Urothelium cell line (cell line): ENCODE results near the gene LMTK3.

Experiments
- DNase-seq: peaks from one replicate; pipeline ENCODE4 v3.0.0; 2011; ENCODE audit warnings: low spot score, mixed read lengths
- FAIRE-seq: peaks from 2 replicates; lab custom pipeline; 2011; peaks lifted over from hg19 to GRCh38; lab: Jason Lieb, UNC

LMTK3 gene

GRCh38 chr19:48509467-48510194, 2.0 kb downstream of the LMTK3 start:
- no peak for DNase-seq
- FAIRE-seq, result no peak

DNA sequence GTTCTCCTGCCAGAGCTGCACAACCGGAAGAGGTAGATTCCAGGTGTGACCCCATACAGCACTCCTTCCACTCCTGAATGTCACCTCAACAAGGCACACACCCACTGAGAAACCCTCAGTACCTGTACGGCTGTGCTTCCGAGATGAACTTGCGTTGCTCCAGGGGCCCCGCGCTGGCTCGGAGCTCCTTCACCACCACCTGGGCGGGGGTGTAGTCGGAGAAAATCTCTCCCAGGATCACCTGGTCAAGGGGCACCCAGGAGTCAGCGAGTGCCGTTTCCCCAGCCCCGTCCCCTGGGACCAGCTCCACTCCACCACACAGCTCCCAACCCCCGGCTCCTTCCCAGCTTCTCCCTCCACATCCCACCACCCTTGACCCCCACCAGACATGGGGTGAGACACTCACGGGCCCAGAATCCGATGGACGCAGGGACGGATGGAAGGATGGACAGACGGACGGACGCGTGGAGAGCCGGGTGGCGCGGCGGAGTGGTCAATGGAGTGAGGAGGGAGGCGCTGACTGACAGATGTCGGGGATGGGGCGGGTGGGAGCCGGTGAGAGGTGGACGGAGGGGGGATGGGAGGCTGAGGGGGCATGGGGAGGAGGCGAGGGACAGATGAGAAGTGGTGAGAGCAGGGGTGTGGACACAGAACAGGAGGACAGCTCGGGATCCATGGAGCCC, 2.8 kb downstream of the LMTK3 start:
- FAIRE-seq, result no peak

DNA sequence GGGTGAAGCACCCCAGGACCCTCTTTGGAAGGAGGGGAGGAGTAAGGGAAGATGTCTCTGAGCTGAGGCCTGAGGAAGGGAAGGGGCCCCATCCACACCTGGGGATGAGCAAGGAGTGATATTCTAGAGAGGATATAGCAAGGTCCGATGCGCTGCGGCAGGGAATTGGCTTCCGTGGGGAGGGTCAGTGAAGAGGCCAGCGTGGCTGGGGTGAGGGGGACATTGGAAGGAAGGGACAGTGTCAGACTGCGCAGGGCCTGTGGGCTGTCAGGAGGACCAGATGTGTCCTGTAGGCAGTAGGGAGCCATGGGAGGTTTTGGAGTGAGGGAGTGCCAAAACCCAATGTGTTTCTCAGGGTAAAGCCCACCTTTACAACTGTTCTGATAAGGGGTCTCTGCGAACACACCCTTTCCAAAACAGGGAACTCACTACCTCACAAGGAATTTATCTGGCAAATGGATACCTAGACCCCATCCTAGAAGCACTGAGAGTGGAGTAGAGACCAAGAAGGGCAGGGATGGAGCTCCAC, 3.7 kb downstream of the LMTK3 start:
- no peak for DNase-seq
- FAIRE-seq, result no peak

More for the DNA sequence above, 2.8 kb downstream of the LMTK3 start:
- no peak for DNase-seq

DNA sequence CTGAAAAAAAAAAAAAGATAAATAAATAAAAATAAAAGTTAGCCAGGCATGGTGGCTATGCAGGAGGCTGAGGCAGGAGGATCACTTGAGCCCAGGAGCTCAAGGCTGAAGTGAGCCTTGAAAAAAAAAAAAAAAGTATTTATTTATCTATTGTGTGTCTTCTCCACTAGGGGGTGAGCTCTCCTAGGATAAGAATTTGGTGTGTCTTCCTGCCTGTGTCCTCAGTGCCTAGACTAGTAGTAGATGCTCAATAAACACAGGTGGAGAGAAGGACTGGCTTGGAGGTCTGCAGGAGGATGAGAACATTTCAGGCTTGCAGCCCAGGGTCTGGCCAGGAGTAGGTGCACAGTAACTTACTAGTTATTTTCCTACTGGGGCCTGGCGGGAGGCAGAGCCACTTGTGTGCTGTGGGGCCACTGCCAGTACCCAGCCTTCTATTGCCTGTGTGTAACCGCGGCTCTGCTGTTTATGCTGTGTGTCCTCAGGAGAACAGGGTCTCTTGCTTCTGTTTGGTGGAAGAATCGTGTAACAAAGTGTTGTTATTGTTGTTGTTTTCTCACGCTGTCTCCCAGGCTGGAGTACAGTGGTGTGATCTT, 5.4 kb downstream of the LMTK3 start:
- FAIRE-seq (no peak), DNase-seq (peak; percentile 57)

GRCh38 chr19:48502350-48503018, 9.2 kb downstream of the LMTK3 start:
- DNase-seq (no peak), FAIRE-seq (no peak)

DNA sequence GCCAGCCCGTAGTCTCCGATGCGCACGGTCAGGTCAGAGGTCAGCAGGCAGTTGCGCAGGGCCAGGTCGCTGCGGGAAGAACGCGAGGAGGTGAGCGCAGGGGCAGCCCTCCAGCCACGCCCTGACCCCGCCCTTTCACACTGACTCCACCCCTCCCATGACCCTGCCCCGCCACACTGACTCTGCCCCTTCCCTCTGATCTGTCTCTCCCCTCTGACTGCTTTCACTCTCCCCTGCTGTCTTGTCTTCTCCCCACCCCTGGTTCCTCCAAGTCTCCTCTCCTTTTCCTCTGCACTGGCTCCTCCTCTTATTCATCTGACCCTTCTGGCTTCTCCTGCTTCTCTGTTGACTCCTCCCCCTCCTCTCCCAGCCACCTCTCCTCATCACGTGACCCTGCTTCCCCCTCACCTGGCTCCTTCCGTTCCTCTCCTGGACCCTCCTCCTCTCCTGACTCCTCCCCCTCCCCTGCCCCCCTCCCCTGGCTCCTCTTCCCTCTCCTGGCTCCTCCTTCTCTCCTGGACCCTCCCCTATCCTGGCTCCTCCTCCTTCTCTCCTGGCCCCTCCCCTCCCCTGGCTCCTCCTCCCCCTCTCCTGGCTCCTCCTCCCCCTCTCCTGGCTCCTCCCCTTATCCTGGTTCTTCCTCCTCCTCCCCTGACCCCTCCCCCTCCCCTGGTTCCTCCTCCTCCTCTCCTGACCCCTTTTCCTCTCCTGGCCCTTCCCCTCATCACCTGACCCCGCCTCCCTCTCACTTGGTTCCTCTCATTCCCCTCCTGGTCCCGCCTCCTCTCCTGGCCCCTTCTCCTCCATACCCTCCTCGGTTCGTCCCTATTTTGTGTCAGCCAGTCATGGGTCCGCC, 9.9 kb downstream of the LMTK3 start:
- FAIRE-seq, result no peak

GRCh38 chr19:48500830-48501493, 10.7 kb downstream of the LMTK3 start:
- no peak for DNase-seq
- no peak for FAIRE-seq

More for the DNA sequence above, 9.9 kb downstream of the LMTK3 start:
- DNase-seq, result peak; percentile 25

DNA sequence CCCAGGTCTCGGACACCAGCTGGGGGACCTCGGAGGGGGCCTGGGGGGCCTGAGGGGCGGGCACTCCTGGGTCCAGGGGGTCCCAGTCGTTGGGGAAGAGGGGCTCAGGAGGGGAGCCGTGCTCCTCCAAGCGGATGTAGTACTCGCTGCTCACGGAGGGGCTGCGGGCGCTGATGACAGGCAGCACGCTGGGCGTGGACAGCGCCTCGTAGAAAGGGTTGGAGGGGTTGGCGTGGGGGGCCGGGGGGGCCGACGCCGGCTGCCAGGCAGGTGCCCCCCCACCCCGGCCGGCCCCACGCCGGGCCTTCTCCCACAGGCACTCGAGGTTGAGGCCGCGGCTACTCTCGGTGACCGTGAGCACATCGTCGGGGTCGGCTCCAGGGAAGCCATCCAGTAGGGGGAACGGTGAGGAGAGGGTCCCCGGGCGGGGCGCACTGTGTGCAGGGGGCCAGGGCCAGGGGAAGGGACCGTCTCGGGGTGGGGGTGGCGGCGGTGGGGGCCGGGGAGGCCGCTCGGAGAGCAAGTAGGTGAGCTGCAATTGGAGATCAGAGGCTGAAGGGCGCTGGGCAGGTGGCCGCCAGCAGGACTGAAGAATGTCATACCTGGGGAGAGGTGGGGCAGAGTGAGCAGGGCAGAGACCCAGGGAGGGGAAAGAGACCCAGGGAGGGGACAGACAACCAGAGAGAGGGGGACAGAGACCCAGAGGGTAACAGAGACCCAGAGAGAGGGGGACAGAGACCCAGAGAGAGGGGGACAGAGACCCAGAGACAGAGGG, 12.1 kb downstream of the LMTK3 start:
- FAIRE-seq (no peak), DNase-seq (no peak)

DNA sequence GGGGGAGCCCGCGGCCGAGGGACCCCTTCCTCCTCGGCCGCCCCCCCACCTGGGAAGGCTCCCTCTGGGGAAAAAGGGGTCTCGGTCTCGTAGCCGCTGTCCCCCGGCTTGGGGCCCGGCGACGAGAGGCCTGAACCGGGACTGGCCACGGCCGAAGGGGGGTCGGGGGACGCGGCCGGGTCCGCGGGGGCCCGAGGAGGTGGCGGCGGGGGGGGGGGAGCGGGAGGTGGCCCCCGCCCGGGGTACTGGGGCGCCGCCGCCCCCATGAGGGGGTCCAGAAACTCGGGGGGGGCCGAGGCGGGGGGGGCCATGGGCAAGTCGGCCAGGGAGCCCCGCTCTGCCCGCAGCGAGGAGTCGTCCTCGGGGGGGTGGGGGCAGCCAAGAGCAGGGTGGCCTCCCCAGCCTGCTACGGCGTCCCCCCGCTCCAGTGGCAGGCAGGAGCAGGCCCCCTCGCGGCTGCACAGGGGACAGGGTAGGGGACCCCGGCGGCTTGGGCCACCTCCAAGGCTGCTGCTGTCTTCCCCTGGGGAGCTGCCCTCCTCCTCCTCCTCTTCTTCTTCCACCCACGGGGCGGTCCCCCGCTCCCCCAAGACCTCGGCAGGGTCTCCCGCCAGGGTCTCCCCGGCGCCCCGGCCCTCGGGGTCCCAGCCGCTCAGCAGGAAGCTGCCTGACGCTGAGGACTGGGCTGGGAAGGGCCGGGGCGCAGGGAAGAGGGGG, 12.9 kb downstream of the LMTK3 start:
- DNase-seq (no peak), FAIRE-seq (no peak)

DNA sequence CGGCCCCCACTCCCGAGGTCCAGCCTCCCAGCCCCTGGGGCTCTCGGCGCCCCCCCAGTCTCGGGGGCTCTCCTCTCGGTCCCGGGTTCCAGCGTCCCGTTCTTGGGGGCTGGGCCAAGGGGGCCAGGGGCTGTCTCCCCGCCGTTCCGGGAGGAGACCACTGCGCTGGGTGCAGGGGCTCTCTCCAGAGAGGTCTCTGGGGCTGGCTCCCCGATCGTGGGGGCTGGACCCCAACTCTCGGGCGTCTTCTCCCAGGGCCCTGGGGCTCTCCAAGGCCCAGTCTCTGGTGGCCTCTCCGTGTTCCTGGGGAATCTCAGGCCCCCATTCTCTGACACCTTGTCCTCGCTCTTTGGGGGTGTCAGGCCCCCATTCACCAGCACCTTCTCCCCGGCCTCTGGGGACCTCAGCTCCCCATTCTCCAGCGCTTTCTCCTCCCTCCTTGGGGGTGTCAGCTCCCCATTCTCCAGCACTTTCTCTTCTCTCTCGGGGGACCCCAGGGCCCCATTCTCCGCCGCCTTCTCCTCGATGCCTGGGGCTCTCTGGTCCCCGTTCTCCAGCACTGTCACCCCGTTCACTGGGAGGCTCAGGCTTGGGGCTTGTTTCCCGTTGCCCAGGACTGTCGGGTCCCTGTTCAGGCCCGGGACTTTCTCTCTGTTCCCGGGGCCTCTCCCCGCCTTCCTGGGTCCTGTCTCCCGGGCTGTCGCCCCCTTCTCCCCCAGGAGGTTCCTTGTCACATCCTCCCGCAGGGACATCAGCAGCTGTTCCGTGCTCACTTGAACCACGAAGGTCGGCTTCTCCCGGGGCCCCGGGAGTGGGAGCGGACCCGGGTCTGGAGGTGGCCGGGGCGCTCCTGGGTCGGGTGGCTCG, 13.7 kb downstream of the LMTK3 start:
- DNase-seq (no peak), FAIRE-seq (no peak)

DNA sequence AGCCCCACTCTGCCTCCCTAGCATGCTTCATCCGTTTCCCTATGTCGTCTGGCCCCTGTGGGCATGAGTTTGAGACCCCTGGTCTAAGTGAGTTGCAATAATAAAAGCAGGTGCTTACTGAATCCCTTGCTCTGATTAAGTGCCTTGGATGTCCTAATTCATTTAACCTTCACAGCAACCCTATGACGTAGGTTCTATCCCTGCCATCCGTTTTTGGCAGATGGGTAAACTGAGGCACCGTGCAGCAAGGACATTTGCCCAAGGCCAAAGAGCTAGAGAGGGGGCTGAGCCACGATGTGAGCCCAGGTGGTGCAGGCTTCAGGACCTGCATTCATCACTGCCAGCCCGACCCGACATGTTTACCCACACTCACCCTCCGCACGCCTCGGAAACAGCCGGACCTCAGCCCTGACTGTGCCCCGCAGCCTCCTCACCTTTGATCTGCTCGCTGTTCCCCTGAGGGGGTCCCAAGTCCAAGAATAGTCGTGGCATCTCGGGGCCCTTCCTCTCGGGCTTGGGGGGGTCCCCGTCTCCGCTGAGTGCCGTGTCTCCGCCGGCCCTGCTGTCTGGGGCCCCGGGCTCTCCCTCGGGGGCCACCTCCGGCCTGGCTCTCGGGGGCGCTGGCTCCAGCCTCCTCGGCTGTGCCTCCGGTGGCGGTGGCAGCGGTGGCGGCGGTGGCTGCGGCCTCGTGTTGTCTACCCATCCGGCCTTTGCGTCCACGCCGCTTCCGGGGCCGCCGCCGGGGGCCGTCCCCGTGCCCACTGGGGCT, 14.5 kb downstream of the LMTK3 start:
- DNase-seq (no peak), FAIRE-seq (no peak)

- no peak for DNase-seq
- FAIRE-seq, result no peak
These were observed 16.2 kb downstream of the LMTK3 start for GRCh38 chr19:48495396-48495795.

GRCh38 chr19:48493718-48494401, 17.8 kb downstream of the LMTK3 start:
- no peak for FAIRE-seq
- no peak for DNase-seq

DNA sequence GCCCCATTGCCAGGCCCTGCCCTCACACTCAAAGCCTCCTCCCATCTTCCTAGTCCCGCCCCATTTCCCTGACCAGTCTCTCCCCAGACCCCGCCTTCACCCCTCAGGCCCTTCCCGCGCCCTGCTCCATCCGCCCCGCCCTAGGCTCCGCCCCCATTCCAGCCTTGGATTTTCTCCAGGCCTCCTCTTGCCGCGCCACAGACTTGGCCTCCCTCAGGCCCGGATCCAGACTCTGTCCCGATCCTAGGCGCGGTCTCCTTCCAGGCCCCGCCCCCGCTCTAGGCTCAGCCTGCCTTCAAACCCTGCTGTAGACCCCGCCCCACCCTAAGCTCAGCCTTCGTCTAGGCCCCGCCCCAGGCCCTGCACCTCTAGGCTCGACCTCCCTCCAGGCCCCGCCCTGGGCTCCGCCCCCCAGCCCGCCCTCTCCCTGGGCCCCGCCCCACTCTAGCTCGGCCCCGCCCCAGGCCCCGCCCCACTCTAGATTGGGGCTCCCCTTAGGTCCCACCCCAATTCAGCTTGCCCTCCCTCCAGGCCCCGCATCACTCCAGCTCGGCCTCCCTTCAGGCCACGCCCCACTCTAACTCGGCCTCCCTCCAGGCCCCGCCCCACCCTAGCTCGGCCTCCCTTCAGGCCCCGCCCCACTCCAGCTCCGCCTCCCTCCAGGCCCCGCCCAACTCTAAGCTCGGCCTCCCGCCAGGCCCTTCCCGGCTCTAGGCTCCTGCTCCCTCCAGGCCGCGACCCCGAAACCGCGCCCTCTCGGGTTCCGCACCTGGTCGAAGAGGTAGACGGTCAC, 18.5 kb downstream of the LMTK3 start:
- peak; percentile 62 for DNase-seq
- no peak for FAIRE-seq

DNA sequence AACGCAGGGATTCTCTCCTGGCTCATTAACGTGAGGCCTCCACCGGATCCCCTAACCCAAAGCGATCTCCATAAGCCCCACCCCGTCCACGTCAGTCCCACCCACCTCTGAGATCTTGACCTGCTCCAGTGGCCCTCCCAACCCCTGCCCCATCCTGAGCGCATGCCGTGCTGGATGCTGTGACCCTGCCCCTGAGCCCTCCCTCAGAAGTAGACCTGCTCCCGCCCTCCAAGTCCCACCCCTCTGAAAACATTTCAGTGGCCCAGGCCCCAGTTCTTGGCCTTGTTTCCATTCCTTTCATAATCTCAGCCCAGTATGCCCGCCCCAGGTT, 19.9 kb downstream of the LMTK3 start:
- no peak for FAIRE-seq
- no peak for DNase-seq
